Measurements from ENCODE around the gene CYP2U1. TPM values are rescaled to one million over a fixed set of nuclear protein-coding genes. Genes with fewer than 3 reads are reported as not detected.

The CYP2U1 gene
- total and polyA plus RNA-seq, 2 of the 8 experiments (the other 6 are each of a cell fraction or from before 2014, with no cell fraction given): 3.1 to 5.0 TPM

DNA sequence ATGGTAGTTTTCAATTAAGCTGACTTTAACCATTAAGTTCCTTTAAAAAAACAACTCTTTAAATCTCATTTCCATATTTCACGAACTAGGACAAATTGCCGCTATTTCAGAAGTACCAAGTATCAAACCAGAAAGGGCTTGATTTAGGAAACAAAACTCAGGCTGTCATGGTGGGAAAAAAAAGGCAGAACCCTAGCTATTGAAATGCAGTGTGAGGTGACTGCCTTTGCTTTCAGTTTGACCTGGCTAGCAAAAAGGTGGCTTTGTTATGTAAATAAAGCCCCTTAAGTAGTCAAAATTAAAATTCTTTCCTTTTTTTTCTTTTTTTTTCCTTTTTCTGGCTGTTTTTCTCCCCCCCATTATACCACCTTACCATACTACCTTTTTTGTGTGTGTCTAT is 40.6 kb upstream of the CYP2U1 start (continued):
- no peak for TF ChIP-seq CHD7 (IDR thresholded peaks at IDR 0.05; ENCODE audit: insufficient replicate concordance, low read length)
- no peak for TF ChIP-seq SIRT6 (IDR thresholded peaks at IDR 0.05; ENCODE audit: low read length)
- TF ChIP-seq, protein P1, sequence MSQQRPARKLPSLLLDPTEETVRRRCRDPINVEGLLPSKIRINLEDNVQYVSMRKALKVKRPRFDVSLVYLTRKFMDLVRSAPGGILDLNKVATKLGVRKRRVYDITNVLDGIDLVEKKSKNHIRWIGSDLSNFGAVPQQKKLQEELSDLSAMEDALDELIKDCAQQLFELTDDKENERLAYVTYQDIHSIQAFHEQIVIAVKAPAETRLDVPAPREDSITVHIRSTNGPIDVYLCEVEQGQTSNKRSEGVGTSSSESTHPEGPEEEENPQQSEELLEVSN (IDR thresholded peaks at IDR 0.05): peak; percentile 23; the same call in 1 of the 2 replicates

All from H1 (cell line).